Calu3 (cell line): ENCODE results near the gene KIDINS220. TPM values are rescaled to one million over a fixed set of nuclear protein-coding genes. Genes with fewer than 3 reads are reported as not detected.

Source experiments
- BruUV-seq: library from RNA; stranded (reverse); fragments of 400-500 nt; replicated peaks from 2 replicates; lab custom pipeline; 2021; lab: Mats Ljungman, UMichigan
- CTCF ChIA-PET: fragments of 300-600 bp; sonication (Branson Sonifier 250); formaldehyde crosslinking; loops from one replicate; lab custom pipeline; 2022; ENCODE audit warnings: antibody characterized with exemption; lab: Charles Lee
- DNase-seq: peaks from one replicate; pipeline ENCODE4 v3.0.0; 2022
- H3K27ac Mint-ChIP-seq: one replicate; pipeline ENCODE4 v1.8.0; 2022; ENCODE audit warnings: mixed read lengths; ENCODE audit not compliant: unreplicated experiment
- H3K27me3 Mint-ChIP-seq: one replicate; pipeline ENCODE4 v1.8.0; 2022; ENCODE audit warnings: mixed read lengths; ENCODE audit not compliant: unreplicated experiment
- H3K36me3 Mint-ChIP-seq: one replicate; pipeline ENCODE4 v1.8.0; 2022; ENCODE audit warnings: mild to moderate bottlenecking, moderate library complexity, mixed read lengths; ENCODE audit not compliant: insufficient read depth, unreplicated experiment
- H3K4me1 Mint-ChIP-seq: one replicate; pipeline ENCODE4 v1.8.0; 2022; ENCODE audit warnings: mild to moderate bottlenecking, low read depth, mixed read lengths; ENCODE audit not compliant: unreplicated experiment
- H3K4me3 Mint-ChIP-seq: one replicate; pipeline ENCODE4 v1.8.0; 2022; ENCODE audit warnings: mild to moderate bottlenecking, low read depth, moderate library complexity, mixed read lengths; ENCODE audit not compliant: unreplicated experiment
- H3K9me3 Mint-ChIP-seq: one replicate; pipeline ENCODE4 v1.8.0; 2022; ENCODE audit warnings: low read depth, mixed read lengths; ENCODE audit not compliant: unreplicated experiment
- CTCF ChIP-seq: fragments of 200-600 bp; IDR thresholded peaks from one replicate; pipeline ENCODE4 v1.8.0; 2022; ENCODE audit warnings: antibody characterized with exemption; ENCODE audit not compliant: unreplicated experiment
- intact Hi-C: fragments of 100-400 bp; cut with micrococcal nuclease; formaldehyde crosslinking; loops from one replicate; pipeline ENCODE4 v1.10.0; 2022; ENCODE audit not compliant: unreplicated experiment
- total RNA-seq: library from RNA; stranded (reverse); gene quantifications from 2 replicates; pipeline ENCODE4 v1.2.3, GENCODE V29; 2022

Gene KIDINS220
- total RNA-seq, 1 experiment from 2014 or later = 33.6 TPM

- Mint-ChIP-seq H3K9me3 (no peaks in the 10 kb centered on the region), H3K36me3 (peaks cover 80% of the 10 kb centered on the region), H3K4me3 (peak within 1 kb of the TSS; percentile 98), H3K27ac (peak within 1 kb of the TSS; percentile 99), H3K27me3 (no peaks in the 10 kb centered on the region), H3K4me1 (peaks cover 33% of the 10 kb centered on the region)
- BruUV-seq = no TSS peak
- intact Hi-C loops = loop anchor here (1.0 to 10.0 kb wide), 8 partner anchors 53 to 1567 kb away; no protein-coding TSS in a partner anchor
- CTCF ChIA-PET = interaction anchor here (0.6 to 2.5 kb wide), 4 partner anchors 117 to 1255 kb away, joined by 3 to 10 read pairs (median 4); no protein-coding TSS in a partner anchor
- peak; percentile 99 for DNase-seq
- TF ChIP-seq CTCF = no peak
Observed at GRCh38 chr2:8681786-8682692, 155.4 kb downstream of the KIDINS220 start, which contains the start of gene ID2. Gene ID2 (plus strand): TSS chr2:8682056. CDS start chr2:8682166, 110 bp downstream.

GRCh38 chr2:8680822-8681760 is 156.3 kb downstream of the KIDINS220 start:
- CTCF ChIA-PET = interaction anchor here (0.7 to 2.5 kb wide), 14 partner anchors 12 to 1742 kb away, joined by 3 to 11 read pairs (median 4); no protein-coding TSS in a partner anchor
- Mint-ChIP-seq H3K36me3 (peaks cover 89% of the 10 kb centered on the region), H3K9me3 (no peaks in the 10 kb centered on the region), H3K27me3 (no peaks in the 10 kb centered on the region), H3K27ac (peak overlapping the region; percentile 99), H3K4me3 (peak overlapping the region; percentile 98), H3K4me1 (peaks cover 39% of the 10 kb centered on the region)
- peak; percentile 64 for DNase-seq
- TF ChIP-seq CTCF = no peak
- intact Hi-C loops = loop anchor here (1.0 to 10.0 kb wide), 8 partner anchors 52 to 1566 kb away; no protein-coding TSS in a partner anchor
- BruUV-seq = no TSS peak

GRCh38 chr2:8679827-8680731 is 157.3 kb downstream of the KIDINS220 start:
- CTCF ChIA-PET = interaction anchor here (0.7 to 2.5 kb wide), 12 partner anchors 13 to 1741 kb away, joined by 3 to 11 read pairs (median 4); no protein-coding TSS in a partner anchor
- DNase-seq = peak; percentile 90
- no peaks in the 10 kb centered on the region for H3K9me3 Mint-ChIP-seq
- intact Hi-C loops = loop anchor here (2.0 to 10.0 kb wide), 6 partner anchors 51 to 1565 kb away; no protein-coding TSS in a partner anchor
- peak overlapping the region; percentile 98 for H3K4me3 Mint-ChIP-seq
- H3K36me3 Mint-ChIP-seq = peaks cover 86% of the 10 kb centered on the region
- BruUV-seq = TSS peak; percentile 59
- no peak for TF ChIP-seq CTCF
- peak overlapping the region; percentile 99 for H3K27ac Mint-ChIP-seq
- no peaks in the 10 kb centered on the region for H3K27me3 Mint-ChIP-seq
- peaks cover 42% of the 10 kb centered on the region for H3K4me1 Mint-ChIP-seq
